ENCODE results near the gene STX2. TPM values are rescaled to one million over a fixed set of nuclear protein-coding genes. Genes with fewer than 3 reads are reported as not detected.

STX2 gene
- total and polyA plus RNA-seq, 4 donors, result 11.9 to 28.4 (median 20.9) TPM

DNA sequence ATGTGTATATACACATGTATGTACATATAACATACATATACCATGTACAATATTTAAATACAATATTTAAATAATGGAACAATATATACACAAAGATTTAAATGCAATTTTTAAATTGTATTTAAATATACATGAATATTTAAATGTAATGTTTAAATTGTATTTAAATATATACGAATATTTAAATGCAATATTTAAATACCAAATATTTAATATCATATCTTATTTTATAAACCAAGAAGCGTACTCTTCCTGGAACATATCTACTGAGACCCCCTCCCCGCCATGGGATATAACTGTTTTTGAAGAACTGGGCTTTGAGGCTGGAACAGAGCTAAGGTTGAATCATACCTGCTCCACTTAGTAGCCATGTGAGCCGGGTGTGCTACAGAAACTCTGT, 93.1 kb downstream of the STX2 start:
- H3K9me3 ChIP-seq (ENCODE audit: control insufficient read depth in 4 of 4, insufficient read depth in 3 of 4, low read length in 3 of 4), result peaks cover 0 to 5% (median 0%) of the 10 kb centered on the region in 4 donors
- H3K4me1 ChIP-seq (ENCODE audit: control insufficient read depth in 5 of 5, insufficient read depth in 5 of 5, low read length in 5 of 5), result peaks cover 0 to 5% (median 0%) of the 10 kb centered on the region in 5 donors
- no peak overlapping the region for H3K4me3 ChIP-seq
- TF ChIP-seq CTCF (IDR thresholded peaks at IDR 0.05; ENCODE audit: control extremely low read depth, extremely low read depth), result no peak
- H3K27ac ChIP-seq (ENCODE audit: low read depth in 1 of 2, low read length in 1 of 2), result no peak overlapping the region
- H3K36me3 ChIP-seq (ENCODE audit: control insufficient read depth in 4 of 4, insufficient read depth in 4 of 4, low read length in 4 of 4), result no peaks in the 10 kb centered on the region
- no peak for DNase-seq
- no peak for ATAC-seq (ENCODE audit: insufficient read depth, low FRiP score)
- no peak overlapping the region for H3K9ac ChIP-seq (ENCODE audit: insufficient read depth in 1 of 2, low read length in 2 of 2)
- 78 to 91% methylated on average over 4 of the region's 4 CpGs for WGBS, 2 donors
- H3K27me3 ChIP-seq (ENCODE audit: control insufficient read depth in 3 of 3, insufficient read depth in 3 of 3, low read length in 2 of 3), result peaks cover 0 to 2% (median 0%) of the 10 kb centered on the region in 3 donors

- Histone ChIP-seq H3K27me3 (ENCODE audit: control insufficient read depth in 3 of 3, insufficient read depth in 3 of 3, low read length in 2 of 3) (peaks cover 0 to 2% (median 0%) of the 10 kb centered on the region in 3 donors), H3K9me3 (ENCODE audit: control insufficient read depth in 4 of 4, insufficient read depth in 3 of 4, low read length in 3 of 4) (peaks cover 0 to 7% (median 0%) of the 10 kb centered on the region in 4 donors), H3K9ac (ENCODE audit: insufficient read depth in 1 of 2, low read length in 2 of 2) (no peak overlapping the region), H3K4me3 (no peak overlapping the region), H3K4me1 (ENCODE audit: control insufficient read depth in 5 of 5, insufficient read depth in 5 of 5, low read length in 5 of 5) (peaks cover 0 to 5% (median 0%) of the 10 kb centered on the region in 5 donors), H3K27ac (ENCODE audit: low read depth in 1 of 2, low read length in 1 of 2) (no peak overlapping the region), H3K36me3 (ENCODE audit: control insufficient read depth in 4 of 4, insufficient read depth in 4 of 4, low read length in 4 of 4) (no peaks in the 10 kb centered on the region)
- no peak for DNase-seq
- no peak for TF ChIP-seq CTCF (IDR thresholded peaks at IDR 0.05; ENCODE audit: control extremely low read depth, extremely low read depth)
- 84 to 95% methylated on average over 5 of the region's 5 CpGs for WGBS, 2 donors
- ATAC-seq (ENCODE audit: insufficient read depth, low FRiP score), result no peak
Measured at GRCh38 chr12:130744274-130744673, 94.8 kb downstream of the STX2 start.

- H3K27me3 ChIP-seq (ENCODE audit: control insufficient read depth in 3 of 3, insufficient read depth in 3 of 3, low read length in 2 of 3), result peaks cover 0 to 2% (median 0%) of the 10 kb centered on the region in 3 donors
- no peak for ATAC-seq (ENCODE audit: insufficient read depth, low FRiP score)
- H3K36me3 ChIP-seq (ENCODE audit: control insufficient read depth in 4 of 4, insufficient read depth in 4 of 4, low read length in 4 of 4), result no peaks in the 10 kb centered on the region
- no peak overlapping the region for H3K9ac ChIP-seq (ENCODE audit: insufficient read depth in 1 of 2, low read length in 2 of 2)
- H3K4me1 ChIP-seq (ENCODE audit: control insufficient read depth in 5 of 5, insufficient read depth in 5 of 5, low read length in 5 of 5), result peaks cover 0 to 5% (median 0%) of the 10 kb centered on the region in 5 donors
- DNase-seq, result no peak
- no peak overlapping the region for H3K27ac ChIP-seq (ENCODE audit: low read depth in 1 of 2, low read length in 1 of 2)
- peaks cover 0 to 9% (median 0%) of the 10 kb centered on the region in 4 donors for H3K9me3 ChIP-seq (ENCODE audit: control insufficient read depth in 4 of 4, insufficient read depth in 3 of 4, low read length in 3 of 4)
- 92 to 93% methylated on average over 5 of the region's 5 CpGs for WGBS, 2 donors
- no peak for TF ChIP-seq CTCF (IDR thresholded peaks at IDR 0.05; ENCODE audit: control extremely low read depth, extremely low read depth)
- H3K4me3 ChIP-seq, result no peak overlapping the region
Measured at GRCh38 chr12:130743606-130744005, 95.4 kb downstream of the STX2 start.

DNA sequence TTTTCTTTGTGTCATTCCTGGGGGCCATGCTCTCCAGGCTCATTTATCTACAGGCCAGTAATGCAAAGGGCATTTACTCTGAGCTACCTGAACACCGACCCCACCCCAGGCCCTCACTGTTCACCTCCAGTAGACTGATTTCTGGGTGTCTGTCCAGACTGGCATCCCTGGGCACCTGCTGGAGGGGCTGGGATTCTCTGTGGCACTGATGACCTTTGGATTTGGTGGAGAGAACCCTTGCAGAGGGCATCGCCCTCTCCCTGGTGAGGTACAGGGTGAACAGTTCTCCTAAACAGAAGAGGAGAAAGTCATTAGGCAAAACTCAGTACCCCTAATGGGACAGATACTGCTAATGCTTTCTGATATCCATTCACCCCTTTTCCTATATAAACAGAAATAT, 95.9 kb downstream of the STX2 start:
- 86 to 95% methylated on average over 2 of the region's 2 CpGs for WGBS, 2 donors
- Histone ChIP-seq H3K4me3 (no peak overlapping the region), H3K27ac (ENCODE audit: low read depth in 1 of 2, low read length in 1 of 2) (no peak overlapping the region), H3K27me3 (ENCODE audit: control insufficient read depth in 3 of 3, insufficient read depth in 3 of 3, low read length in 2 of 3) (peaks cover 0 to 2% (median 0%) of the 10 kb centered on the region in 3 donors), H3K9me3 (ENCODE audit: control insufficient read depth in 4 of 4, insufficient read depth in 3 of 4, low read length in 3 of 4) (peaks cover 0 to 9% (median 0%) of the 10 kb centered on the region in 4 donors), H3K9ac (ENCODE audit: insufficient read depth in 1 of 2, low read length in 2 of 2) (no peak overlapping the region), H3K4me1 (ENCODE audit: control insufficient read depth in 5 of 5, insufficient read depth in 5 of 5, low read length in 5 of 5) (peaks cover 0 to 5% (median 0%) of the 10 kb centered on the region in 5 donors), H3K36me3 (ENCODE audit: control insufficient read depth in 4 of 4, insufficient read depth in 4 of 4, low read length in 4 of 4) (no peaks in the 10 kb centered on the region)
- no peak for DNase-seq
- no peak for ATAC-seq (ENCODE audit: insufficient read depth, low FRiP score)
- TF ChIP-seq CTCF (IDR thresholded peaks at IDR 0.05; ENCODE audit: control extremely low read depth, extremely low read depth), result no peak
